ENCODE results near the gene MOSMO. TPM values are rescaled to one million over a fixed set of nuclear protein-coding genes. Genes with fewer than 3 reads are reported as not detected.

MOSMO gene
- total and polyA plus RNA-seq, 2 of the 4 experiments (the other 2 are of a cell fraction) = 10.5 to 16.0 TPM

- no peak overlapping the region for H2AK9ac ChIP-seq (replicated peaks; ENCODE audit: low read depth, low read length, poor library complexity)
- no TSS peak for BruUV-seq (replicated peaks)
- no peaks in the 10 kb centered on the region for H3K9me3 ChIP-seq (ENCODE audit: control insufficient read depth, insufficient read depth, low read length)
- ATAC-seq (ENCODE audit: low read depth) (no peak), DNase-seq (no peak)
- no peak overlapping the region for H3K14ac ChIP-seq (replicated peaks; ENCODE audit: low read depth, low read length)
- ChIA-PET CTCF (interaction anchor here (0.6 to 5.1 kb wide), 4 partner anchors 31 to 203 kb away, joined by 3 to 30 read pairs (median 4); no protein-coding TSS in a partner anchor), POLR2A (ENCODE audit: unreplicated experiment) (no interaction called here)
- no CpG with 5 or more reads among the region's 1 CpG for WGBS, 2 experiments (ENCODE audit: extremely low coverage in 2 of 2, insufficient read length in 1 of 2)
- no peak overlapping the region for H4K5ac ChIP-seq (ENCODE audit: low read depth, low read length)
- H3K27ac ChIP-seq (ENCODE audit: insufficient read depth, low read length) = no peak overlapping the region
- H3K9ac ChIP-seq (ENCODE audit: low read depth, low read length) = no peak overlapping the region
- no peak overlapping the region for H3K4me3 ChIP-seq (ENCODE audit: insufficient read depth, low read depth, low read length)
- H3K27me3 ChIP-seq (ENCODE audit: control insufficient read depth, insufficient read depth, low read length) = no peaks in the 10 kb centered on the region
- dilution Hi-C loops (cut with HindIII; ENCODE audit: low sequenced_read_pairs, unreplicated experiment) (no loop called here), in situ Hi-C loops (cut with MboI; ENCODE audit: low sequenced_read_pairs) (loop anchor here (10.0 kb wide), 1 partner anchor 289 kb away; the partner anchor contains the start of gene POLR3E), intact Hi-C loops (cut with micrococcal nuclease) (loop anchor here (2.0 kb wide), 1 partner anchor 21 kb away; no protein-coding TSS in a partner anchor)
- no peak overlapping the region for H4K8ac ChIP-seq (ENCODE audit: low read depth in 2 of 2, low read length in 2 of 2)
- no peak overlapping the region for H4K91ac ChIP-seq (ENCODE audit: insufficient read depth, low read depth, low read length)
- H3K23ac ChIP-seq (ENCODE audit: low read depth, low read length) = no peak overlapping the region
- H2BK20ac ChIP-seq (ENCODE audit: low read depth, low read length) = no peak overlapping the region
- H3K4ac ChIP-seq (ENCODE audit: low read depth, low read length) = no peak overlapping the region
- no peak overlapping the region for H2BK5ac ChIP-seq (ENCODE audit: low read depth, low read length, poor library complexity, severe bottlenecking)
- H3K4me2 ChIP-seq (ENCODE audit: low read depth, low read length) = no peak overlapping the region
- no peak overlapping the region for H3K18ac ChIP-seq (ENCODE audit: low read depth, low read length)
- no peak overlapping the region for H2AFZ ChIP-seq (replicated peaks; ENCODE audit: low read length, poor library complexity)
- no peaks in the 10 kb centered on the region; the same call in 1 of the 2 replicates for H3K36me3 ChIP-seq (ENCODE audit: control insufficient read depth, insufficient read depth, low read length)
- peaks cover 5 to 29% of the 10 kb centered on the region in 2 experiments for H3K79me1 ChIP-seq (ENCODE audit: low read depth in 1 of 2, low read length in 2 of 2)
- no peak overlapping the region for H2BK15ac ChIP-seq (ENCODE audit: low read depth, low read length)
- no peak overlapping the region for H3K56ac ChIP-seq (ENCODE audit: extremely low read depth, insufficient read depth, low read length)
- H3K4me1 ChIP-seq (ENCODE audit: control insufficient read depth, insufficient read depth, low read length) = peaks cover 10% of the 10 kb centered on the region
- peaks cover 18% of the 10 kb centered on the region for H3K9me1 ChIP-seq (ENCODE audit: insufficient read depth, low read length)
- peaks cover 9% of the 10 kb centered on the region for H4K20me1 ChIP-seq (ENCODE audit: insufficient read depth, low read length)
- TF ChIP-seq SMC3 (IDR thresholded peaks at IDR 0.05; ENCODE audit: low read depth, low read length) (no peak), CEBPB (IDR thresholded peaks at IDR 0.05; ENCODE audit: low read depth, low read length) (no peak), MAFK (IDR thresholded peaks at IDR 0.05; ENCODE audit: low read depth, low read length) (no peak), RAD21 (IDR thresholded peaks at IDR 0.05; ENCODE audit: low read length) (no peak), ELK1 (IDR thresholded peaks at IDR 0.05; ENCODE audit: borderline replicate concordance, low read depth, low read length) (no peak), FOS (IDR thresholded peaks at IDR 0.05; ENCODE audit: low read depth, low read length) (no peak), CHD1 (IDR thresholded peaks at IDR 0.05; ENCODE audit: low read depth, low read length) (no peak), BHLHE40 (IDR thresholded peaks at IDR 0.05; ENCODE audit: low read depth, low read length) (no peak), CTCF (conservative IDR thresholded peaks at IDR 0.05; ENCODE audit: low read depth, low read length) (no peak), RCOR1 (IDR thresholded peaks at IDR 0.05; ENCODE audit: insufficient replicate concordance, low read length) (no peak)
- H2BK120ac ChIP-seq (ENCODE audit: low read depth, low read length) = no peak overlapping the region
- H2AK5ac ChIP-seq (ENCODE audit: low read depth, low read length) = no peak overlapping the region
These were observed 2.2 kb upstream of the MOSMO start for GRCh38 chr16:22005746-22006145.
